Esophagus muscularis mucosa (tissue), 4 donors: ENCODE results near the gene ATRN.

Source experiments
- CTCF ChIP-seq, 3 experiments: fragments of 200-600 bp in 2 of 3; fragments of 450-650 bp in 1 of 3; sonication (generic) in 2 of 3; IDR thresholded peaks; one replicate each; pipeline ENCODE4 v1.5.1; 2017 to 2019; ENCODE audit warnings: antibody characterized with exemption in 3 of 3, mild to moderate bottlenecking in 2 of 3, moderate library complexity in 1 of 3
- EP300 ChIP-seq: sonication (generic); formaldehyde crosslinking; IDR thresholded peaks from one replicate; pipeline ENCODE4 v1.6.1; 2017; ENCODE audit warnings: antibody characterized with exemption
- POLR2A ChIP-seq: fragments of 450-650 bp; IDR thresholded peaks from one replicate; pipeline ENCODE4 v1.6.1; 2017; ENCODE audit warnings: antibody characterized with exemption, moderate library complexity, mild to moderate bottlenecking, low read depth

GRCh38 chr20:3673221-3674070, 202.6 kb downstream of the ATRN start:
- TF ChIP-seq EP300 (no peak), CTCF (IDR thresholded peaks at IDR 0.05) (no peak), POLR2A (no peak)
